IPS-18a (cell line): Measurements from ENCODE around the gene LAMP1.
"Not testable (repeated sequence)": the region's sequence is repeated elsewhere in the genome, so short reads cannot be mapped to it uniquely, and the experiment has no call there.

Experiments
- H3K27ac ChIP-seq: one replicate; pipeline ENCODE4 v1.5.1; 2013; ENCODE audit warnings: low read length
- H3K27me3 ChIP-seq: one replicate; pipeline ENCODE4 v1.6.1; 2013; ENCODE audit warnings: mild to moderate bottlenecking, low read length; ENCODE audit not compliant: control insufficient read depth, insufficient read depth
- H3K36me3 ChIP-seq: one replicate; pipeline ENCODE4 v1.6.1; 2013; ENCODE audit warnings: low read depth, low read length; ENCODE audit not compliant: control insufficient read depth
- H3K4me1 ChIP-seq: one replicate; pipeline ENCODE4 v1.6.1; 2013; ENCODE audit warnings: low read depth, low read length; ENCODE audit not compliant: control insufficient read depth
- H3K4me3 ChIP-seq: one replicate; pipeline ENCODE4 v1.5.1; 2013; ENCODE audit warnings: low read length
- H3K9ac ChIP-seq: one replicate; pipeline ENCODE4 v1.6.1; 2013; ENCODE audit warnings: mild to moderate bottlenecking, low read length, moderate library complexity
- H3K9me3 ChIP-seq: one replicate; pipeline ENCODE4 v1.6.1; 2013; ENCODE audit warnings: low read depth, low read length; ENCODE audit not compliant: control insufficient read depth

Gene LAMP1

GRCh38 chr13:113299951-113300350 lies 2.9 kb downstream of the LAMP1 start:
- Histone ChIP-seq H3K4me1 (peaks cover 5% of the 10 kb centered on the region), H3K4me3 (no peak overlapping the region), H3K27ac (no peak overlapping the region), H3K27me3 (no peaks in the 10 kb centered on the region), H3K9ac (no peak overlapping the region), H3K36me3 (no peaks in the 10 kb centered on the region), H3K9me3 (no peaks in the 10 kb centered on the region)

GRCh38 chr13:113302986-113303385 lies 5.9 kb downstream of the LAMP1 start:
- no peak overlapping the region for H3K9ac ChIP-seq
- peaks cover 5% of the 10 kb centered on the region for H3K4me1 ChIP-seq
- no peaks in the 10 kb centered on the region for H3K36me3 ChIP-seq
- H3K27ac ChIP-seq, result no peak overlapping the region
- H3K4me3 ChIP-seq, result no peak overlapping the region
- H3K27me3 ChIP-seq, result no peaks in the 10 kb centered on the region
- no peaks in the 10 kb centered on the region for H3K9me3 ChIP-seq

- Histone ChIP-seq H3K27ac (no peak overlapping the region), H3K4me1 (no peaks in the 10 kb centered on the region), H3K27me3 (no peaks in the 10 kb centered on the region), H3K36me3 (no peaks in the 10 kb centered on the region), H3K4me3 (no peak overlapping the region), H3K9me3 (no peaks in the 10 kb centered on the region), H3K9ac (no peak overlapping the region)
These were observed 7.1 kb downstream of the LAMP1 start for GRCh38 chr13:113304121-113304520.

- H3K27ac ChIP-seq, result no peak overlapping the region
- H3K4me3 ChIP-seq, result no peak overlapping the region
- no peak overlapping the region for H3K9ac ChIP-seq
- no peaks in the 10 kb centered on the region for H3K27me3 ChIP-seq
- no peaks in the 10 kb centered on the region for H3K4me1 ChIP-seq
- H3K9me3 ChIP-seq, result no peaks in the 10 kb centered on the region
- H3K36me3 ChIP-seq, result peaks cover 6% of the 10 kb centered on the region
These were observed 8.2 kb downstream of the LAMP1 start for GRCh38 chr13:113305208-113305607.

- H3K4me1 ChIP-seq, result no peaks in the 10 kb centered on the region
- no peak overlapping the region for H3K9ac ChIP-seq
- no peaks in the 10 kb centered on the region for H3K27me3 ChIP-seq
- H3K9me3 ChIP-seq, result no peaks in the 10 kb centered on the region
- H3K27ac ChIP-seq, result no peak overlapping the region
- peaks cover 23% of the 10 kb centered on the region for H3K36me3 ChIP-seq
- H3K4me3 ChIP-seq, result no peak overlapping the region
These were observed 10.5 kb downstream of the LAMP1 start for GRCh38 chr13:113307491-113307890.

- no peaks in the 10 kb centered on the region for H3K27me3 ChIP-seq
- H3K4me3 ChIP-seq, result no peak overlapping the region
- no peak overlapping the region for H3K27ac ChIP-seq
- no peaks in the 10 kb centered on the region for H3K9me3 ChIP-seq
- no peak overlapping the region for H3K9ac ChIP-seq
- H3K4me1 ChIP-seq, result no peaks in the 10 kb centered on the region
- peaks cover 23% of the 10 kb centered on the region for H3K36me3 ChIP-seq
These were observed 12.4 kb downstream of the LAMP1 start for GRCh38 chr13:113309473-113309872.

- not testable (repeated sequence) for H3K4me3 ChIP-seq, H3K4me1 ChIP-seq, H3K9ac ChIP-seq, H3K27me3 ChIP-seq, H3K27ac ChIP-seq, H3K9me3 ChIP-seq
- peaks cover 36% of the 10 kb centered on the region for H3K36me3 ChIP-seq
These were observed 17.1 kb downstream of the LAMP1 start for GRCh38 chr13:113314112-113314511.

- not testable (repeated sequence) for H3K27me3 ChIP-seq, H3K9me3 ChIP-seq, H3K4me3 ChIP-seq, H3K27ac ChIP-seq, H3K9ac ChIP-seq, H3K4me1 ChIP-seq
- peaks cover 35% of the 10 kb centered on the region for H3K36me3 ChIP-seq
These were observed 17.9 kb downstream of the LAMP1 start for GRCh38 chr13:113314895-113315470.

- Histone ChIP-seq H3K9me3 (no peaks in the 10 kb centered on the region), H3K4me3 (no peak overlapping the region), H3K27me3 (no peaks in the 10 kb centered on the region), H3K4me1 (no peaks in the 10 kb centered on the region), H3K27ac (no peak overlapping the region), H3K9ac (no peak overlapping the region), H3K36me3 (peaks cover 40% of the 10 kb centered on the region)
These were observed 19.0 kb downstream of the LAMP1 start for GRCh38 chr13:113315992-113316391.

GRCh38 chr13:113317031-113317430 lies 20.0 kb downstream of the LAMP1 start:
- no peaks in the 10 kb centered on the region for H3K9me3 ChIP-seq
- peaks cover 41% of the 10 kb centered on the region for H3K36me3 ChIP-seq
- no peaks in the 10 kb centered on the region for H3K27me3 ChIP-seq
- H3K4me1 ChIP-seq, result no peaks in the 10 kb centered on the region
- H3K27ac ChIP-seq, result no peak overlapping the region
- no peak overlapping the region for H3K4me3 ChIP-seq
- no peak overlapping the region for H3K9ac ChIP-seq

GRCh38 chr13:113318956-113319355 lies 21.9 kb downstream of the LAMP1 start:
- no peaks in the 10 kb centered on the region for H3K9me3 ChIP-seq
- H3K27ac ChIP-seq, result no peak overlapping the region
- H3K9ac ChIP-seq, result no peak overlapping the region
- H3K36me3 ChIP-seq, result peaks cover 50% of the 10 kb centered on the region
- H3K27me3 ChIP-seq, result no peaks in the 10 kb centered on the region
- no peak overlapping the region for H3K4me3 ChIP-seq
- no peaks in the 10 kb centered on the region for H3K4me1 ChIP-seq

GRCh38 chr13:113319371-113319770 lies 22.3 kb downstream of the LAMP1 start:
- Histone ChIP-seq H3K4me3 (no peak overlapping the region), H3K4me1 (no peaks in the 10 kb centered on the region), H3K9ac (no peak overlapping the region), H3K27ac (no peak overlapping the region), H3K27me3 (no peaks in the 10 kb centered on the region), H3K36me3 (peaks cover 52% of the 10 kb centered on the region), H3K9me3 (no peaks in the 10 kb centered on the region)
